Mesothelial cell of epicardium (in vitro differentiated cells): ENCODE measurements around the gene NBEAL2. TPM values are rescaled to one million over a fixed set of nuclear protein-coding genes. Genes with fewer than 3 reads are reported as not detected.

Source experiments
- DNase-seq, 2 experiments: peaks; one replicate each; pipeline ENCODE4 v3.0.0; 2021; ENCODE audit warnings: low spot score in 2 of 2; ENCODE audit not compliant: unreplicated experiment in 2 of 2
- H3K27ac Mint-ChIP-seq: 2 replicates; pipeline ENCODE4 v1.8.0; 2021; ENCODE audit warnings: mixed read lengths
- H3K27me3 Mint-ChIP-seq: 2 replicates; pipeline ENCODE4 v1.8.0; 2021; ENCODE audit warnings: low read depth, mixed read lengths
- H3K36me3 Mint-ChIP-seq: 2 replicates; pipeline ENCODE4 v1.8.0; 2021; ENCODE audit warnings: mixed read lengths
- H3K4me1 Mint-ChIP-seq: 2 replicates; pipeline ENCODE4 v1.8.0; 2021; ENCODE audit warnings: mixed read lengths
- H3K4me3 Mint-ChIP-seq: 2 replicates; pipeline ENCODE4 v1.8.0; 2021; ENCODE audit warnings: mild to moderate bottlenecking, moderate library complexity, mixed read lengths
- H3K9me3 Mint-ChIP-seq: 2 replicates; pipeline ENCODE4 v1.8.0; 2021; ENCODE audit warnings: mixed read lengths
- total RNA-seq: library from RNA; stranded (reverse); gene quantifications from 3 replicates; pipeline ENCODE4 v1.2.1, GENCODE V29; 2021
- TF ChIP-seq, protein P1 (sequence below): fragments of 200-600 bp; sonication (generic); IDR thresholded peaks from one replicate; pipeline ENCODE4 v1.5.0; 2021; ENCODE audit warnings: antibody characterized with exemption; ENCODE audit not compliant: unreplicated experiment

NBEAL2 gene
- total RNA-seq, 1 donor from 2014 or later = 86.9 TPM

- peaks cover 9% of the 10 kb centered on the region for H3K4me1 Mint-ChIP-seq
- no peak overlapping the region for H3K4me3 Mint-ChIP-seq
- TF ChIP-seq, protein P1, sequence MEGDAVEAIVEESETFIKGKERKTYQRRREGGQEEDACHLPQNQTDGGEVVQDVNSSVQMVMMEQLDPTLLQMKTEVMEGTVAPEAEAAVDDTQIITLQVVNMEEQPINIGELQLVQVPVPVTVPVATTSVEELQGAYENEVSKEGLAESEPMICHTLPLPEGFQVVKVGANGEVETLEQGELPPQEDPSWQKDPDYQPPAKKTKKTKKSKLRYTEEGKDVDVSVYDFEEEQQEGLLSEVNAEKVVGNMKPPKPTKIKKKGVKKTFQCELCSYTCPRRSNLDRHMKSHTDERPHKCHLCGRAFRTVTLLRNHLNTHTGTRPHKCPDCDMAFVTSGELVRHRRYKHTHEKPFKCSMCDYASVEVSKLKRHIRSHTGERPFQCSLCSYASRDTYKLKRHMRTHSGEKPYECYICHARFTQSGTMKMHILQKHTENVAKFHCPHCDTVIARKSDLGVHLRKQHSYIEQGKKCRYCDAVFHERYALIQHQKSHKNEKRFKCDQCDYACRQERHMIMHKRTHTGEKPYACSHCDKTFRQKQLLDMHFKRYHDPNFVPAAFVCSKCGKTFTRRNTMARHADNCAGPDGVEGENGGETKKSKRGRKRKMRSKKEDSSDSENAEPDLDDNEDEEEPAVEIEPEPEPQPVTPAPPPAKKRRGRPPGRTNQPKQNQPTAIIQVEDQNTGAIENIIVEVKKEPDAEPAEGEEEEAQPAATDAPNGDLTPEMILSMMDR = no peak
- DNase-seq = no peak
- H3K36me3 Mint-ChIP-seq = peaks cover 38% of the 10 kb centered on the region
- H3K27me3 Mint-ChIP-seq = no peaks in the 10 kb centered on the region
- H3K27ac Mint-ChIP-seq = no peak overlapping the region
- H3K9me3 Mint-ChIP-seq = peaks cover 4% of the 10 kb centered on the region
Measured at GRCh38 chr3:47041114-47041513, 61.6 kb downstream of the NBEAL2 start.

GRCh38 chr3:47042231-47042791 is 62.8 kb downstream of the NBEAL2 start:
- peak overlapping the region; percentile 45 for H3K27ac Mint-ChIP-seq
- DNase-seq = no peak
- no peaks in the 10 kb centered on the region for H3K27me3 Mint-ChIP-seq
- peaks cover 4% of the 10 kb centered on the region for H3K9me3 Mint-ChIP-seq
- TF ChIP-seq, protein P1 = no peak
- H3K36me3 Mint-ChIP-seq = peaks cover 36% of the 10 kb centered on the region
- H3K4me3 Mint-ChIP-seq = no peak overlapping the region
- H3K4me1 Mint-ChIP-seq = peaks cover 9% of the 10 kb centered on the region

DNA sequence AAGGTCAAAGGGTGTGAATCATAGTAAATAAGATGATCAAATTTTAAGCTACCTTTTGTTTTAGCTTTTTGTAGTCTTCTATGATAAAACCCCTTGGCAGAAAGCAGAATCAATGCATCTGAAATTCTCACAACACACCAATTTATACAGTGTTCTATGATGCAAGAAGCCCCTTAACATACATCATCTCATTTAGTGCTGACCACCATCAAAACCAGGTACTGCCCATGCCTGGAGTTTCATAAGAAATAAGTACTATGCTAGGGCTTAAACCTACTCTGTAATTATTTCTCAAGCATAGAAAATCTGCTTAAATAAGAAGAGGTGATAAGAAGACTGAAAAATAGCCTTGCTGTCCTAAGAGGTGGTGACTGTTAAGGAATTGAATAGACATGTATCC is 67.6 kb downstream of the NBEAL2 start:
- no peaks in the 10 kb centered on the region for H3K9me3 Mint-ChIP-seq
- H3K4me1 Mint-ChIP-seq = peaks cover 14% of the 10 kb centered on the region
- H3K27ac Mint-ChIP-seq = no peak overlapping the region
- H3K27me3 Mint-ChIP-seq = no peaks in the 10 kb centered on the region
- TF ChIP-seq, protein P1 = no peak
- H3K4me3 Mint-ChIP-seq = no peak overlapping the region
- no peak for DNase-seq
- peaks cover 16% of the 10 kb centered on the region for H3K36me3 Mint-ChIP-seq

GRCh38 chr3:47047673-47048072 is 68.2 kb downstream of the NBEAL2 start:
- H3K4me1 Mint-ChIP-seq = peaks cover 9% of the 10 kb centered on the region
- no peaks in the 10 kb centered on the region for H3K9me3 Mint-ChIP-seq
- H3K27me3 Mint-ChIP-seq = no peaks in the 10 kb centered on the region
- peak overlapping the region; percentile 21 for H3K27ac Mint-ChIP-seq
- no peak for DNase-seq
- peaks cover 16% of the 10 kb centered on the region for H3K36me3 Mint-ChIP-seq
- TF ChIP-seq, protein P1 = no peak
- no peak overlapping the region for H3K4me3 Mint-ChIP-seq

DNA sequence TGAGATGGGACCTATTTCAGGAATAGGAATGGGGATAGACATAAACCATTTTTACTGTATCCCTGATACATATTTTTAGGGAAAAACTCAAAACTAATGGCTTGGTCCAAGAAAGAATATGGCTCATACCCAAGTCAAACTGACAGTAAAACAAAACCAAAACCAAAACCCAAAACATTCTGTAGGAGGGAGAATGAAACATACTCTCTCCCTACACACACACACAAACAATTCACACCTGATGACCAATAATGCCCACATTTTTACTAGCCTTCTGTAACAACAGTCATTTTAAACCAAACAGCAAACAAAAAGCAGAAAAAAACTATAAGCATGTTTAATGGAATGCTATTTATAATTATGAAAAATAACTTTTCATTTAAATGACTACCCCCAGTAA is 74.9 kb downstream of the NBEAL2 start:
- Mint-ChIP-seq H3K9me3 (no peaks in the 10 kb centered on the region), H3K4me3 (no peak overlapping the region), H3K4me1 (peaks cover 7% of the 10 kb centered on the region), H3K27ac (peak overlapping the region; percentile 43), H3K36me3 (peaks cover 24% of the 10 kb centered on the region), H3K27me3 (no peaks in the 10 kb centered on the region)
- TF ChIP-seq, protein P1 = no peak
- no peak for DNase-seq

GRCh38 chr3:47056705-47057104 is 77.2 kb downstream of the NBEAL2 start:
- TF ChIP-seq, protein P1 = no peak
- H3K4me1 Mint-ChIP-seq = peaks cover 6% of the 10 kb centered on the region
- H3K27ac Mint-ChIP-seq = peak overlapping the region; percentile 18
- H3K9me3 Mint-ChIP-seq = no peaks in the 10 kb centered on the region
- peaks cover 26% of the 10 kb centered on the region for H3K36me3 Mint-ChIP-seq
- no peak overlapping the region for H3K4me3 Mint-ChIP-seq
- no peaks in the 10 kb centered on the region for H3K27me3 Mint-ChIP-seq
- DNase-seq = no peak
